D721Med (cell line): ENCODE measurements around the gene ACY1.
A peak's percentile ranks its signal among the peaks of the same experiment; 100 is the strongest.

Source experiments
- DNase-seq: peaks from one replicate; pipeline ENCODE4 v3.0.0; 2011; ENCODE audit warnings: low spot score; ENCODE audit not compliant: insufficient read length
- FAIRE-seq: peaks from 2 replicates; lab custom pipeline; 2011; peaks lifted over from hg19 to GRCh38; lab: Jason Lieb, UNC
- TF ChIP-seq, protein P1 (sequence below): IDR thresholded peaks from 2 replicates; pipeline ENCODE4 v1.5.1; 2012; ENCODE audit warnings: mild to moderate bottlenecking, control low read depth; ENCODE audit not compliant: insufficient read depth; ENCODE audit errors: missing control alignments

Gene ACY1

DNA sequence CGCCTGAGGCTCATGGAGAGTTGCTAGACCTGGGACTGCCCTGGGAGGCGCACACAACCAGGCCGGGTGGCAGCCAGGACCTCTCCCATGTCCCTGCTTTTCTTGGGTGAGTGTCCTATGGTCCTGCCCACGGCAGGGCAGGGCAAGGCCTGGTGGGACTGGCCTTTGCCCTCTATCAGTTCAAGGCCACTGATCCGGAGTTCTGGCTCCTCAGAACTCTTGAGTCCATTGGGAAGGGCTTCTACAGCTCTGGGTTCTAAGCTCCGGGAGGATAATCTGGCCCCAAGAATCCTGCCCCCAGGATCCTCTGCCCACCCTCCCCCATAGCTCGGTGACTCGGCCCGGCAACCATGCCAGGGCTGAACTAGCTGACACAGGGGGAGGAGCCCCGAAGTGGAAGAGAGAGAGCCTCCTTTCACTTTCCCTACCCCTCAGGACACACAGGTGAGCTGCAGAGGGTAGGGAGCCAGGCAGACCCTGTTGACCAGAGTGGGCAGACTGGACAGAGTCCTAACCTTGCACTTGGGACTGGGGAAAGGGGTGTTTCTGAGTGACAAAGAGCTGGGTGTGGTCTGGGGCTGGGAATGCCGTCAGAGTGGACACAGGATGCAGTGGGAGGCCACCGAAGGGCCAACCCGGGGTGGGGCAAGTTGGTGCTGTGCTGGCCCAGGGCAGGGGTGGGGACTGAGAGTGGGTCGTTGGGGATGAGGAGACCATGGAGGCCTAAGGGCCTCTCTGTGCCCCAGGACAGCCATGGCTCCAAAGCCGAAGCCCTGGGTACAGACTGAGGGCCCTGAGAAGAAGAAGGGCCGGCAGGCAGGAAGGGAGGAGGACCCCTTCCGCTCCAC lies 40.5 kb upstream of the ACY1 start:
- TF ChIP-seq, protein P1, sequence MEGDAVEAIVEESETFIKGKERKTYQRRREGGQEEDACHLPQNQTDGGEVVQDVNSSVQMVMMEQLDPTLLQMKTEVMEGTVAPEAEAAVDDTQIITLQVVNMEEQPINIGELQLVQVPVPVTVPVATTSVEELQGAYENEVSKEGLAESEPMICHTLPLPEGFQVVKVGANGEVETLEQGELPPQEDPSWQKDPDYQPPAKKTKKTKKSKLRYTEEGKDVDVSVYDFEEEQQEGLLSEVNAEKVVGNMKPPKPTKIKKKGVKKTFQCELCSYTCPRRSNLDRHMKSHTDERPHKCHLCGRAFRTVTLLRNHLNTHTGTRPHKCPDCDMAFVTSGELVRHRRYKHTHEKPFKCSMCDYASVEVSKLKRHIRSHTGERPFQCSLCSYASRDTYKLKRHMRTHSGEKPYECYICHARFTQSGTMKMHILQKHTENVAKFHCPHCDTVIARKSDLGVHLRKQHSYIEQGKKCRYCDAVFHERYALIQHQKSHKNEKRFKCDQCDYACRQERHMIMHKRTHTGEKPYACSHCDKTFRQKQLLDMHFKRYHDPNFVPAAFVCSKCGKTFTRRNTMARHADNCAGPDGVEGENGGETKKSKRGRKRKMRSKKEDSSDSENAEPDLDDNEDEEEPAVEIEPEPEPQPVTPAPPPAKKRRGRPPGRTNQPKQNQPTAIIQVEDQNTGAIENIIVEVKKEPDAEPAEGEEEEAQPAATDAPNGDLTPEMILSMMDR: no peak
- no peak for FAIRE-seq
- peak; percentile 63 for DNase-seq

DNA sequence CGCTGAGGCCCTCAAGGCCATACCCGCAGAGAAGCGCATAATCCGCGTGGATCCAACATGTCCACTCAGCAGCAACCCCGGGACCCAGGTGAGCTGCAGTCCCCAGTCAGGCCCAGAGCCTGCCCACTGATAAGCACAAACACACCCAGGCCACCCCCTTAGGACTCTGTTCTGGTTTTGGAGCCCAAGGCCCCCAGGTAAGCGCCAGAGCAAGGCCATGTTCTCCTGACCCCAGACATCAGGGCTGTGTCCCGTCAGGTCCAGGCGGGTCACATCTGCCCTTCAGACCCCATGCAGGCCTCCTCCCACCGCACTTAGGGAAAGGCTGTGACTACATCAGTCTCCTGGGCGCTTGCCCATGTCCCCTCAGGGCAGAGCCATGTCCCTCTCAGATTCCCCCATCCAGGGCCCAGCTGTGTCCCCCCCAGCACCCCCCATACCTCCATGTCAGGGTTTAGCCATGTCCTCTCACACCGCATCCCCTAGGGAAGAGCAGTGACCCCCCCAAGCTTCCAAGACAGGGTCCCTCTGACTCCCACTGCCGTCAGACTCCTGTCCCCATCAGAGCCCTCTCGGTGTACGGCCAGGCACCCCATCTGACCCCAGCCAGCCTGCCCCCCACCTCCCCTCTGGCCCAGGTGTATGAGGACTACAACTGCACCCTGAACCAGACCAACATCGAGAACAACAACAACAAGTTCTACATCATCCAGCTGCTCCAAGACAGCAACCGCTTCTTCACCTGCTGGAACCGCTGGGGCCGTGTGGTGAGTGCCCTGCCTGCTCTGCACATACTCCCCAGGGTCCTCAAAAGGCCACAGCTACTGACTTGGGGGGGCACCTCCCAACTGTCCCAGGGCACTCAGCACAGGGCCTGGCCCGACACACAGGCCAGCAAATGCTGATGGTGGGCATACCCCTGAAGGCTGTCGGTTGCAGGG lies 39.6 kb upstream of the ACY1 start:
- no peak for FAIRE-seq
- TF ChIP-seq, protein P1: no peak
- DNase-seq: no peak

DNA sequence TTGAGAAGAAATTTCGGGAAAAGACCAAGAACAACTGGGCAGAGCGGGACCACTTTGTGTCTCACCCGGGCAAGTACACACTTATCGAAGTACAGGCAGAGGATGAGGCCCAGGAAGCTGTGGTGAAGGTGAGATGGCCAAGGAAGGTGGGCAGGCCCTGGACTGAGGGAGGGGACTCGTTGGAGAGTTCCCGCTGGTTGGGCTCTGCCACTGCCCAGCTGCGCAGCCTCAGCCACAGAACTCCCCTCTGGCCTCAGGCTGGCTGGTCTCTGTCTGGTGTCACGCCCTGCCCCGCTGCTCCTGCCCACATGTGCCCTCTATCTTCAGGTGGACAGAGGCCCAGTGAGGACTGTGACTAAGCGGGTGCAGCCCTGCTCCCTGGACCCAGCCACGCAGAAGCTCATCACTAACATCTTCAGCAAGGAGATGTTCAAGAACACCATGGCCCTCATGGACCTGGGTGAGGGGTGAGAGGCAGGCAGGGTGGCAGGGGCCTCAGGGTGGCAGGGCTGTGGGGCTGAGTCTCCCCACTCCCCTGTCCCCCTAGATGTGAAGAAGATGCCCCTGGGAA lies 38.8 kb upstream of the ACY1 start:
- TF ChIP-seq, protein P1: no peak
- FAIRE-seq (no peak), DNase-seq (no peak)

DNA sequence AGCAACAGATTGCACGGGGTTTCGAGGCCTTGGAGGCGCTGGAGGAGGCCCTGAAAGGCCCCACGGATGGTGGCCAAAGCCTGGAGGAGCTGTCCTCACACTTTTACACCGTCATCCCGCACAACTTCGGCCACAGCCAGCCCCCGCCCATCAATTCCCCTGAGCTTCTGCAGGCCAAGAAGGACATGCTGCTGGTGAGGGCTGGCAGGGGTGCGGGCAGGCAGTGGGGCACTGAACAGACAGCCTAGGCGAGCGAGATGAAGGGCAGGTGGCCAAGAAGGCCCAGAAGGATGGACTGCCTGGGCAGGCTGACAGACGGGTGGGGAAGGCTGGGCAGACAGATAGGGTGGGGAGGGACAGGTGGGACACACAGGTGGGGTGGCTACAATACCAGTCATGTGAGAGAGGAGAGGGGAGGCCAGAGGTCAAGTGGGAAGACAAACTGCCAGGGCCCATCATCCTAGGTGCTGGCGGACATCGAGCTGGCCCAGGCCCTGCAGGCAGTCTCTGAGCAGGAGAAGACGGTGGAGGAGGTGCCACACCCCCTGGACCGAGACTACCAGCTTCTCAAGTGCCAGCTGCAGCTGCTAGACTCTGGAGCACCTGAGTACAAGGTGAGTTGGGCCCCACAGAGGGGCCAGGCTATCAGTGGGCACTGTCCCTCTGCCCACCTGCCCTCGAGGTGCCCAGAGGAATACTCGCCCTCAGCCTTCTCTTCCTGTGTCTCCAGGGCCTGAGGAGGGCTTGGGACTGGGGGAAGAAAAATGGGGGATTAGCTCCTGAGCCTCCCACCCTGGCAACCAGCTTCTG lies 38.1 kb upstream of the ACY1 start:
- DNase-seq (no peak), FAIRE-seq (no peak)
- TF ChIP-seq, protein P1: no peak

DNA sequence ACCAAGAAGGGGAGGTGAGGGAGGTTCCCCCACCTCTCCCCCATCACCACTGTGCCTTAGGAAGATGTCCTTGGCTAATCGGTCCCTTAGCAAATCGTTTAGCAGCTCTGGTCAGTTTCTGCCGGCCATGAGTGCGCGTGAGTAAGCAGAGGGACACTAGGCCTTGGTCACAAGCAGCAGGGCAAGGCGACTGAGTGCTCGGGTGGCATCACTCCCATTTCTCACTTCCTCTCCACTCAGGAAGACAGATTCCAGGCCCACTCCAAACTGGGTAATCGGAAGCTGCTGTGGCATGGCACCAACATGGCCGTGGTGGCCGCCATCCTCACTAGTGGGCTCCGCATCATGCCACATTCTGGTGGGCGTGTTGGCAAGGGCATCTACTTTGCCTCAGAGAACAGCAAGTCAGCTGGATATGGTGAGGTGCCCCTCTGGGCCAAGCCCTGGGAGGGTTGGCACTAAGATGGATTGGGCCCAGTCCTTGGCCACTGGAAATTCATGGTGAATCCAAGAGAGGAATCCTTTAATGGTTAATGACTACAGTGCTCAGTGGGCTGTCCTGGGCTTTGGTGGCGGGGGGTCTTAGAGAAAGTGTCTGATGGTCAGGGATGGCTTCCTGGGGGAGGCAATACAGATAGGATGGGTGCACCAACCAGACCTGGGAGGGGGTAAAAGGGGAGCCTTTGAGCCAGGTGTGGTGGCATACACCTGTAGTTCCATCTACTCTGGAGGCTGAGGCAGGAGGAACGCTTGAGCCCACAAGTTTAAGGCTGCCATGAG lies 37.2 kb upstream of the ACY1 start:
- FAIRE-seq (no peak), DNase-seq (no peak)
- TF ChIP-seq, protein P1: no peak

DNA sequence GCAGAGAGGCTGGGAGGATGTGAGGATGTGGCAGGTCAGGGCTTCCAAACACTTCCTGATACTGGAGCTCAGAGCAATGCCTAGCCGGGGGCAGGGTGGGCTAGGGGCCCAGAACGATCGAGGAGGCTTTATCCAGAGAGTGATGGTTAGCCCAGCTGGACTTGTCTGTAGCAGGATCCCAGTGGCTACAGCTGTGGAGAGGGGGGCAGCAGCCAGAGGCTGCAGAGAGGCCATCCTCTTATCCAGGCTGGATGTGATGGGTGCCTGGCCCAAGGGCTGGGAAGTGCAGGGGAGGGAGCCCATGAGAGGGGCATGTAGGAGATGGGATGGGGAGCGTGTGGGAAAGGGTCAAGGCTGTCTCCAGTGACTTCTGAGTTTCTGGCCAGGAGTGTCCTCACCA lies 36.5 kb upstream of the ACY1 start:
- DNase-seq (no peak), FAIRE-seq (no peak)
- TF ChIP-seq, protein P1: no peak
